ENCODE measurements around the gene RNF157. TPM values are rescaled to one million over a fixed set of nuclear protein-coding genes. Genes with fewer than 3 reads are reported as not detected.

RNF157 gene
- total RNA-seq, 3 donors from 2014 or later: 3.1 to 7.8 (median 4.3) TPM

GRCh38 chr17:76138896-76139752 lies 101.2 kb downstream of the RNF157 start:
- DNase-seq (ENCODE audit: low spot score in 2 of 2): no peak
- TF ChIP-seq POLR2AphosphoS5 (IDR thresholded peaks at IDR 0.05) (no peak), CTCF (IDR thresholded peaks at IDR 0.05) (no peak), POLR2A (IDR thresholded peaks at IDR 0.05) (no peak)
- no peaks in the 10 kb centered on the region for H3K9me3 ChIP-seq
- H3K36me3 ChIP-seq: no peaks in the 10 kb centered on the region
- no peak overlapping the region for H3K27ac ChIP-seq
- no peak overlapping the region for H3K4me3 ChIP-seq
- intact Hi-C loops (cut with DNase I; ENCODE audit: low total_unique reads): no loop called here
- H3K27me3 ChIP-seq: peaks cover 14 to 38% of the 10 kb centered on the region in 2 donors
- peaks cover 0 to 2% of the 10 kb centered on the region in 2 donors for H3K4me1 ChIP-seq

GRCh38 chr17:76138234-76138895 lies 101.9 kb downstream of the RNF157 start:
- H3K4me3 ChIP-seq: no peak overlapping the region
- TF ChIP-seq POLR2AphosphoS5 (IDR thresholded peaks at IDR 0.05) (no peak), CTCF (IDR thresholded peaks at IDR 0.05) (no peak)
- no peak for DNase-seq (ENCODE audit: low spot score in 2 of 2)
- H3K9me3 ChIP-seq: no peaks in the 10 kb centered on the region
- peaks cover 14 to 38% of the 10 kb centered on the region in 2 donors for H3K27me3 ChIP-seq
- no peak overlapping the region for H3K27ac ChIP-seq
- H3K4me1 ChIP-seq: peaks cover 0 to 2% of the 10 kb centered on the region in 2 donors
- intact Hi-C loops (cut with DNase I; ENCODE audit: low total_unique reads): no loop called here
- no peaks in the 10 kb centered on the region for H3K36me3 ChIP-seq

GRCh38 chr17:76137351-76138233 lies 102.7 kb downstream of the RNF157 start:
- peaks cover 14 to 38% of the 10 kb centered on the region in 2 donors for H3K27me3 ChIP-seq

GRCh38 chr17:76137001-76137350 lies 103.3 kb downstream of the RNF157 start:
- Histone ChIP-seq H3K27me3 (peaks cover 14 to 38% of the 10 kb centered on the region in 2 donors), H3K27ac (no peak overlapping the region), H3K9me3 (no peaks in the 10 kb centered on the region), H3K36me3 (no peaks in the 10 kb centered on the region), H3K4me3 (no peak overlapping the region), H3K4me1 (peaks cover 0 to 2% of the 10 kb centered on the region in 2 donors)
- no peak for TF ChIP-seq CTCF (IDR thresholded peaks at IDR 0.05)
- no peak for TF ChIP-seq POLR2AphosphoS5 (IDR thresholded peaks at IDR 0.05)
- no peak for TF ChIP-seq POLR2A (IDR thresholded peaks at IDR 0.05)
- DNase-seq (ENCODE audit: low spot score in 2 of 2): no peak
- intact Hi-C loops (cut with DNase I; ENCODE audit: low total_unique reads): no loop called here

More at GRCh38 chr17:76137351-76138233, 102.7 kb downstream of the RNF157 start:
- peaks cover 0 to 2% of the 10 kb centered on the region in 2 donors for H3K4me1 ChIP-seq
- no peak for DNase-seq (ENCODE audit: low spot score in 2 of 2)
- TF ChIP-seq POLR2AphosphoS5 (IDR thresholded peaks at IDR 0.05) (no peak), POLR2A (IDR thresholded peaks at IDR 0.05) (no peak), CTCF (IDR thresholded peaks at IDR 0.05) (no peak)
- no peak overlapping the region for H3K4me3 ChIP-seq
- H3K27ac ChIP-seq: no peak overlapping the region
- H3K36me3 ChIP-seq: no peaks in the 10 kb centered on the region
- intact Hi-C loops (cut with DNase I; ENCODE audit: low total_unique reads): no loop called here
- no peaks in the 10 kb centered on the region for H3K9me3 ChIP-seq
